Transverse colon (tissue), 4 donors: ENCODE results near the gene PIH1D1. TPM values are rescaled to one million over a fixed set of nuclear protein-coding genes. Genes with fewer than 3 reads are reported as not detected.
A peak's percentile ranks its signal among the peaks of the same experiment; 100 is the strongest.
"Not testable (repeated sequence)": the region's sequence is repeated elsewhere in the genome, so short reads cannot be mapped to it uniquely, and the experiment has no call there.

Experiments
- DNase-seq: peaks from one replicate; pipeline ENCODE4 v3.0.0-alpha.2; 2019
- H3K27ac ChIP-seq, 4 donors: fragments of 200-600 bp; sonication (generic); 2 replicates each; pipeline ENCODE4 v1.5.1; 2016 to 2018; ENCODE audit warnings: inconsistent platforms in 4 of 4
- H3K27me3 ChIP-seq: fragments of 200-600 bp; sonication (generic); 2 replicates; pipeline ENCODE4 v1.5.1; 2017; ENCODE audit warnings: inconsistent platforms
- H3K36me3 ChIP-seq, 4 donors: fragments of 200-600 bp; sonication (generic); 2 replicates each; pipeline ENCODE4 v1.5.1; 2017 to 2019; ENCODE audit warnings: inconsistent platforms in 4 of 4
- H3K4me1 ChIP-seq, 4 donors: fragments of 200-600 bp; sonication (generic); 2 replicates each; pipeline ENCODE4 v1.5.1; 2017 to 2020; ENCODE audit warnings: inconsistent platforms in 4 of 4
- H3K4me3 ChIP-seq, 4 donors: fragments of 200-600 bp; sonication (generic); 1 replicate in 1 of 4; 2 replicates in 3 of 4; pipeline versions ENCODE4 v1.5.1 to v1.6.1; 2017 to 2019; ENCODE audit warnings: inconsistent platforms in 4 of 4
- H3K9me3 ChIP-seq, 2 donors: fragments of 200-600 bp; sonication (generic); 2 replicates each; pipeline ENCODE4 v1.5.1; 2017 to 2019; ENCODE audit warnings: inconsistent platforms in 2 of 2
- EP300 ChIP-seq: sonication (generic); formaldehyde crosslinking; IDR thresholded peaks from one replicate; pipeline ENCODE4 v1.6.1; 2017; ENCODE audit warnings: antibody characterized with exemption, low read depth
- POLR2A ChIP-seq: fragments of 450-650 bp; IDR thresholded peaks from one replicate; pipeline ENCODE4 v1.6.1; 2016; ENCODE audit warnings: antibody characterized with exemption, mild to moderate bottlenecking, moderate library complexity
- POLR2AphosphoS5 ChIP-seq, 3 donors: sonication (generic); formaldehyde crosslinking; IDR thresholded peaks; one replicate each; pipeline ENCODE4 v1.6.1; 2016; ENCODE audit warnings: antibody characterized with exemption in 3 of 3
- WGBS, 2 donors: methylation state at CpG; one replicate each; pipeline ENCODE4 v1.1.5; 2018; ENCODE audit warnings: low coverage in 1 of 2; 5-methylcytosine and 5-hydroxymethylcytosine counted together
- in situ Hi-C, 4 donors: fragments of 200-750 bp; cut with MboI; loops; one replicate each; pipeline versions ENCODE4 v1.15.0 to v1.15.1; 2017; ENCODE audit warnings: low sequenced_read_pairs in 3 of 4, low pct_ligation_motif_present in 1 of 4, low pct_unique_long_range_greater_than_20kb in 1 of 4
- intact Hi-C: fragments of 100-400 bp; cut with DNase I; formaldehyde crosslinking; loops from one replicate; pipeline ENCODE4 v1.15.1; 2023; ENCODE audit warnings: low total_unique reads
- total RNA-seq, 4 donors: library from RNA; depleted of rRNA; stranded (reverse); fragments of >200 nt; gene quantifications; one replicate each; pipeline ENCODE4 v1.1.0, GENCODE V29; 2016
- TF ChIP-seq, protein P1 (sequence below), 5 experiments: fragments of 200-600 bp in 3 of 5; fragments of 450-650 bp in 2 of 5; sonication (generic) in 3 of 5; IDR thresholded peaks; 1 replicate in 2 of 5; 2 replicates in 3 of 5; pipeline ENCODE4 v1.5.1; 2016 to 2017; ENCODE audit warnings: antibody characterized with exemption in 5 of 5, inconsistent platforms in 3 of 5, mild to moderate bottlenecking in 2 of 5, moderate library complexity in 1 of 5

The PIH1D1 gene
- total RNA-seq, 4 donors from 2014 or later = 52.7 to 105 (median 90.4) TPM

DNA sequence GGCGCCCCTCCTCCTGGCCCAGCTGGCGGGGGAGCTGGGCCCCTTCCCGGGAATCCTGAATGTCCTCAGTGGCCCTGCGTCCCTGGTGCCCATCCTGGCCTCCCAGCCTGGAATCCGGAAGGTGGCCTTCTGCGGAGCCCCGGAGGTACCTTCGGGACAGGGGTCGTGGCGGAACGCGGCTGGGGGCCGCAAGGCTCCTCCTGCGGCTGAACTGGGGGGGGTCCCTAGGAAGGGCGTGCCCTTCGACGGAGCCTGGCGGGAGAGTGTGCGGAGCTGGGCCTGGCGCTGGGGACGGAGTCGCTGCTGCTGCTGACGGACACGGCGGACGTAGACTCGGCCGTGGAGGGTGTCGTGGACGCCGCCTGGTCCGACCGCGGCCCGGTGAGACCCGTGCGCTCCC, 10.0 kb upstream of the PIH1D1 start:
- H3K9me3 ChIP-seq = no peaks in the 10 kb centered on the region
- intact Hi-C loops (no loop called here), in situ Hi-C loops (no loop called here)
- H3K36me3 ChIP-seq = peaks cover 0 to 14% (median 2%) of the 10 kb centered on the region in 4 donors
- WGBS, 2 donors = 98% methylated on average over 37 of the region's 37 CpGs; no CpG with 5 or more reads in 1 of the 2 donors
- no peak overlapping the region for H3K4me3 ChIP-seq
- no peaks in the 10 kb centered on the region for H3K27me3 ChIP-seq
- DNase-seq = no peak
- H3K27ac ChIP-seq = no peak overlapping the region
- TF ChIP-seq POLR2AphosphoS5 (IDR thresholded peaks at IDR 0.05) (no peak), POLR2A (no peak), EP300 (no peak)
- TF ChIP-seq, protein P1, sequence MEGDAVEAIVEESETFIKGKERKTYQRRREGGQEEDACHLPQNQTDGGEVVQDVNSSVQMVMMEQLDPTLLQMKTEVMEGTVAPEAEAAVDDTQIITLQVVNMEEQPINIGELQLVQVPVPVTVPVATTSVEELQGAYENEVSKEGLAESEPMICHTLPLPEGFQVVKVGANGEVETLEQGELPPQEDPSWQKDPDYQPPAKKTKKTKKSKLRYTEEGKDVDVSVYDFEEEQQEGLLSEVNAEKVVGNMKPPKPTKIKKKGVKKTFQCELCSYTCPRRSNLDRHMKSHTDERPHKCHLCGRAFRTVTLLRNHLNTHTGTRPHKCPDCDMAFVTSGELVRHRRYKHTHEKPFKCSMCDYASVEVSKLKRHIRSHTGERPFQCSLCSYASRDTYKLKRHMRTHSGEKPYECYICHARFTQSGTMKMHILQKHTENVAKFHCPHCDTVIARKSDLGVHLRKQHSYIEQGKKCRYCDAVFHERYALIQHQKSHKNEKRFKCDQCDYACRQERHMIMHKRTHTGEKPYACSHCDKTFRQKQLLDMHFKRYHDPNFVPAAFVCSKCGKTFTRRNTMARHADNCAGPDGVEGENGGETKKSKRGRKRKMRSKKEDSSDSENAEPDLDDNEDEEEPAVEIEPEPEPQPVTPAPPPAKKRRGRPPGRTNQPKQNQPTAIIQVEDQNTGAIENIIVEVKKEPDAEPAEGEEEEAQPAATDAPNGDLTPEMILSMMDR (IDR thresholded peaks at IDR 0.05) = no peak
- peaks cover 0 to 15% (median 2%) of the 10 kb centered on the region in 4 donors for H3K4me1 ChIP-seq

DNA sequence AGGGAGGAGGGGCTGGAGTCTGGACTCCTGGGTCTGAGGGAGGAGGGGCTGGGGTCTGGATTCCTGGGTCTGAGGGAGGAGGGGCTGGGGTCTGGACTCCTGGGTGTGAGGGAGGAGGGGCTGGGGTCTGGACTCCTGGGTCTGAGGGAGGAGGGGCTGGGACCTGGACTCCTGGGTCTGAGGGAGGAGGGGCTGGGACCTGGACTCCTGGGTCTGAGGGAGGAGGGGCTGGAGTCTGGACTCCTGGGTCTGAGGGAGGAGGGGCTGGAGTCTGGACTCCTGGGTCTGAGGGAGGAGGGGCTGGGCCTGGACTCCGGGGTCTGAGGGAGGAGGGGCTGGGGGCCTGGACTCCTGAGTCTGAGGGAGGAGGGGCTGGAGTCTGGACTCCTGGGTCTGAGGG, 9.5 kb upstream of the PIH1D1 start:
- WGBS, 2 donors = no CpG with 5 or more reads among the region's 1 CpG
- H3K27me3 ChIP-seq, DNase-seq, H3K9me3 ChIP-seq, in situ Hi-C loops, intact Hi-C loops, H3K27ac ChIP-seq, H3K4me3 ChIP-seq: not testable (repeated sequence)
- peaks cover 0 to 17% (median 2%) of the 10 kb centered on the region in 4 donors for H3K4me1 ChIP-seq
- peaks cover 0 to 14% (median 2%) of the 10 kb centered on the region in 4 donors for H3K36me3 ChIP-seq

DNA sequence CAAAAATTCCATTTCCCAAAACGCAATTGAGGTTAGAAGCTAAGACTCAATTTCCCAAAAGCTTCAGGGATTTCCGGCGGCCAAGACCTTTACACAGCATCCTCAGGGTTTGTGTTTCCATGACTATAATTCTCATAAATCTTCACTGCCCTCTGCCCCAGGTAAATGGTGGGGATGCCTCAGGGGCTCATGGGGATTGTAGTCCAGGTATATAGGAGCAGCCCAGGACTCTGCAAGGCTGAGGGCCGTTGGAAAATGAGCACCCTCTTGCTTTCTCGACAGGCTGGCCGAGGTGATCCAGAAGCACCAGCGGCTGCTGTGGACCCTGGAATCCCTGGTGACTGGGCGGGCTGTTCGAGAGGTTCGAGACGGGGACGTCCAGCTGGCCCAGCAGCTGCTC, 7.8 kb upstream of the PIH1D1 start:
- TF ChIP-seq POLR2A (no peak), EP300 (no peak), POLR2AphosphoS5 (IDR thresholded peaks at IDR 0.05) (no peak)
- TF ChIP-seq, protein P1 (IDR thresholded peaks at IDR 0.05) = no peak
- Histone ChIP-seq H3K4me1 (peaks cover 2 to 28% (median 5%) of the 10 kb centered on the region in 4 donors), H3K27me3 (no peaks in the 10 kb centered on the region), H3K27ac (no peak overlapping the region), H3K4me3 (no peak overlapping the region), H3K36me3 (peaks cover 0 to 5% (median 0%) of the 10 kb centered on the region in 4 donors), H3K9me3 (no peaks in the 10 kb centered on the region)
- 89% methylated on average over 12 of the region's 12 CpGs; no CpG with 5 or more reads in 1 of the 2 donors for WGBS, 2 donors
- intact Hi-C loops (no loop called here), in situ Hi-C loops (no loop called here)
- no peak for DNase-seq

DNA sequence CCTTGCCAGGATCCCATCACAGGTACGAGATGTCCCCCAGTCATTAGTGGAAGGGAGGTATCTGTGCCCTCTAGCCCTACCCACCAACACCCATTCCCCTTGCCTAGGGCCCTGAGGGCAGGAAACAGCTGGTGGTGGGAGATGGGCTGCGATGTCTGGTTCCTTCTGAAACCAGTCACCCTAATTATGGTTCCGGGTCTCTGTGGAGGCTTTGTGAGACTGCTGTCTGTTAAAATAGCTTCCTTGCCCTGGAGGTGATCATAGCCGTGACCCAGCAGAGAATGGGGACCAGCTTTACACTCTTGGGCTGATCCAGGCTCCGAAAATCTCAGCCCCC, 6.9 kb upstream of the PIH1D1 start:
- Histone ChIP-seq H3K4me3 (no peak overlapping the region), H3K36me3 (peaks cover 0 to 5% (median 0%) of the 10 kb centered on the region in 4 donors), H3K9me3 (no peaks in the 10 kb centered on the region), H3K27me3 (no peaks in the 10 kb centered on the region), H3K27ac (peak overlapping the region; percentile 45 to 79 (median 64)), H3K4me1 (peaks cover 4 to 36% (median 8%) of the 10 kb centered on the region in 4 donors)
- WGBS, 2 donors = 82% methylated on average over 5 of the region's 5 CpGs; no CpG with 5 or more reads in 1 of the 2 donors
- TF ChIP-seq, protein P1 (IDR thresholded peaks at IDR 0.05) = no peak
- TF ChIP-seq POLR2A = no peak
- no peak for TF ChIP-seq EP300
- TF ChIP-seq POLR2AphosphoS5 (IDR thresholded peaks at IDR 0.05) = no peak
- intact Hi-C loops (no loop called here), in situ Hi-C loops (no loop called here)
- DNase-seq = no peak

DNA sequence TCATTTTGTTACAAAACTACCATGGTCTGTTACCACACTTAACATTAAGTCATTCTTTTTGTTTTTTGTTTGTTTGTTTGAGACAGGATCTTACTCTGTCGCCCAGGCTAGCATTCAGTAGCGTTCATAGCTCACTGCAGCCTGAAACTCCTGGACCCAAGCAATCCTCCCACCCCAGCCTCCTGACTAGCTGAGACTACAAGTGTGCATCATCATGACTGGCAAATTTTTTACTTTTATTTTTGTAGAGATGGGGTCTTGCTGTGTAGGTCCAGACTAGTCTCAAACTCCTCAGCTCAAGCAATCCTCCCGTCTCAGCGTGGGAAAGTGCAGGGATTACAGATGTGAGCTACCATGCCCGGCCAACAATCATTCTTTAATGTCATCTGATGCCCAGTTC, 4.7 kb upstream of the PIH1D1 start:
- DNase-seq = no peak
- Histone ChIP-seq H3K9me3 (no peaks in the 10 kb centered on the region), H3K4me1 (peaks cover 4 to 46% (median 8%) of the 10 kb centered on the region in 4 donors), H3K4me3 (no peak overlapping the region), H3K27me3 (no peaks in the 10 kb centered on the region), H3K27ac (peak overlapping the region; percentile 58 to 79 (median 64)), H3K36me3 (peaks cover 0 to 5% (median 0%) of the 10 kb centered on the region in 4 donors)
- WGBS, 2 donors = 88 to 94% methylated on average over 5 of the region's 5 CpGs
- TF ChIP-seq POLR2AphosphoS5 (IDR thresholded peaks at IDR 0.05) = no peak
- no peak for TF ChIP-seq EP300
- TF ChIP-seq, protein P1 (IDR thresholded peaks at IDR 0.05) = no peak
- no peak for TF ChIP-seq POLR2A
- intact Hi-C loops (no loop called here), in situ Hi-C loops (no loop called here)
